K562 (cell line): ENCODE results near the gene TMEM176A. TPM values are rescaled to one million over a fixed set of nuclear protein-coding genes. Genes with fewer than 3 reads are reported as not detected.

ENCODE experiments used
- ATAC-seq: fragments of 200-7000 bp; cut with Tn5 transposase; 3 replicates; pipeline ENCODE4 v1.9.1; 2020; ENCODE audit warnings: moderate library complexity
- BruUV-seq: library from RNA; stranded (reverse); fragments of 400-500 nt; replicated peaks from 2 replicates; lab custom pipeline; 2021; lab: Mats Ljungman, UMichigan
- CTCF ChIA-PET: fragments of 300-600 bp; formaldehyde crosslinking; extraction: SDS; loops from one replicate; lab custom pipeline; 2021; ENCODE audit warnings: low intra/inter-chr PET ratio; lab: Yijun Ruan, JAX
- POLR2A ChIA-PET: fragments of 300-600, 350-650 bp; sonication (Branson Sonifier 250); formaldehyde crosslinking; extraction: SDS; loops from one replicate; lab custom pipeline; 2021; ENCODE audit warnings: antibody characterized with exemption, inconsistent platforms; lab: Yijun Ruan, JAX
- DNase-seq, 4 experiments: peaks; one replicate each; pipeline versions ENCODE4 v3.0.0 to v3.0.0-alpha.2; 2011 to 2018; ENCODE audit warnings: low spot score in 3 of 4, mixed read lengths in 3 of 4; ENCODE audit errors: extremely low read depth in 1 of 4
- FAIRE-seq: peaks from 2 replicates; lab custom pipeline; 2011; peaks lifted over from hg19 to GRCh38; lab: Jason Lieb, UNC
- H2AFZ ChIP-seq: 2 replicates; pipeline ENCODE4 v1.6.0; 2011; ENCODE audit warnings: low read depth, low read length, control low read depth, inconsistent platforms
- H3K27ac ChIP-seq: fragments of 200-600 bp; 3 replicates; pipeline ENCODE4 v1.8.0; 2011; ENCODE audit warnings: low read depth, mild to moderate bottlenecking, control low read depth, inconsistent platforms, low read length, moderate library complexity, mixed read lengths; ENCODE audit errors: extremely low read depth
- H3K27me3 ChIP-seq, 2 experiments: fragments of 300-600 bp in 1 of 2; 2 replicates in 1 of 2; 3 replicates in 1 of 2; pipeline versions ENCODE4 v1.6.0 to v1.8.0; 2011; ENCODE audit warnings: inconsistent platforms in 2 of 2, low read length in 2 of 2, mild to moderate bottlenecking in 1 of 2, mixed read lengths in 1 of 2, moderate library complexity in 1 of 2; ENCODE audit not compliant: control insufficient read depth in 2 of 2, insufficient read depth in 2 of 2
- H3K36me3 ChIP-seq: fragments of 300-600 bp; 3 replicates; pipeline ENCODE4 v1.8.0; 2011; ENCODE audit warnings: mild to moderate bottlenecking, low read length, inconsistent platforms; ENCODE audit not compliant: control insufficient read depth, insufficient read depth
- H3K4me1 ChIP-seq, 2 experiments: fragments of 200-600 bp in 1 of 2; replicated peaks in 1 of 2; 2 replicates in 1 of 2; 3 replicates in 1 of 2; pipeline versions ENCODE4 v1.5.1 to v1.8.0; 2011; ENCODE audit warnings: inconsistent platforms in 2 of 2, low read length in 2 of 2, mild to moderate bottlenecking in 1 of 2, mixed read lengths in 1 of 2, moderate library complexity in 1 of 2; ENCODE audit not compliant: control insufficient read depth in 2 of 2, insufficient read depth in 2 of 2
- H3K4me2 ChIP-seq: 2 replicates; pipeline ENCODE4 v1.6.1; 2011; ENCODE audit warnings: low read length, control low read depth, inconsistent platforms, mixed read lengths; ENCODE audit not compliant: insufficient read depth
- H3K4me3 ChIP-seq: fragments of 200-600 bp; sonication (generic), shearing (Covaris generic); 2 replicates; pipeline ENCODE4 v1.5.1; 2016; ENCODE audit warnings: control low read depth, inconsistent platforms
- H3K79me2 ChIP-seq: fragments of 200-600 bp; 3 replicates; pipeline ENCODE4 v1.8.0; 2011; ENCODE audit warnings: low read length, inconsistent platforms; ENCODE audit not compliant: control insufficient read depth, insufficient read depth
- H3K9ac ChIP-seq, 2 experiments: 2 replicates each; pipeline versions ENCODE4 v1.6.0 to v1.6.1; 2011; ENCODE audit warnings: low read depth in 2 of 2, low read length in 2 of 2, control low read depth in 1 of 2, inconsistent platforms in 1 of 2, mild to moderate bottlenecking in 1 of 2, mixed read lengths in 1 of 2; ENCODE audit not compliant: insufficient read depth in 1 of 2
- H3K9me1 ChIP-seq: one replicate; pipeline ENCODE4 v1.6.0; 2011; ENCODE audit warnings: inconsistent platforms, mild to moderate bottlenecking, low read length, moderate library complexity; ENCODE audit not compliant: control insufficient read depth, insufficient read depth
- H3K9me3 ChIP-seq: replicated peaks from 2 replicates; pipeline ENCODE4 v1.5.1; 2011; ENCODE audit warnings: low read depth, low read length, inconsistent platforms; ENCODE audit not compliant: control insufficient read depth, insufficient read depth
- H4K20me1 ChIP-seq: replicated peaks from 2 replicates; pipeline ENCODE4 v1.6.1; 2011; ENCODE audit warnings: low read length, inconsistent platforms, mixed read lengths; ENCODE audit not compliant: control insufficient read depth, insufficient read depth
- EP300 ChIP-seq: IDR thresholded peaks from 2 replicates; pipeline ENCODE4 v1.6.1; 2012; ENCODE audit warnings: low read length, improper control_type of control experiment
- EP400 ChIP-seq: fragments of 450-650 bp; IDR thresholded peaks from 2 replicates; pipeline ENCODE4 v1.6.1; 2017; ENCODE audit warnings: antibody characterized with exemption, mild to moderate bottlenecking, moderate library complexity
- ESRRA ChIP-seq: fragments of 450-650 bp; IDR thresholded peaks from 2 replicates; pipeline ENCODE4 v1.6.1; 2014; ENCODE audit warnings: low read depth, mild to moderate bottlenecking, moderate library complexity, borderline replicate concordance
- FUS ChIP-seq: fragments of 200-400 bp; formaldehyde crosslinking; optimal IDR thresholded peaks from 2 replicates; pipeline ENCODE3; 2017; ENCODE audit warnings: low read depth, low read length
- SIX5 ChIP-seq, 2 experiments: IDR thresholded peaks; 2 replicates each; pipeline ENCODE4 v1.6.1; 2011; ENCODE audit warnings: low read length in 2 of 2, borderline replicate concordance in 1 of 2, low read depth in 1 of 2, mild to moderate bottlenecking in 1 of 2, moderate library complexity in 1 of 2; ENCODE audit not compliant: insufficient read depth in 1 of 2
- WGBS: fragments of 100-300 bp; shearing (Covaris generic); methylation state at CpG from one replicate; pipeline ENCODE4 v1.1.6; 2016; ENCODE audit warnings: low coverage, mixed read lengths; ENCODE audit not compliant: insufficient coverage; ENCODE audit errors: missing lambda C conversion rate; 5-methylcytosine and 5-hydroxymethylcytosine counted together
- in situ Hi-C: fragments of 300-500 bp; cut with MboI; formaldehyde crosslinking; loops from 4 replicates; pipeline ENCODE4 v1.15.0; 2018; ENCODE audit warnings: inconsistent platforms, mixed read lengths
- intact Hi-C: fragments of 100-400 bp; cut with micrococcal nuclease; formaldehyde crosslinking; loops from 2 replicates; pipeline ENCODE4 v1.14.2; 2022
- polyA plus RNA-seq, 8 experiments: library from polyadenylated mRNA; depleted of rRNA in 4 of 8; stranded (reverse) in 5 of 8; unstranded in 3 of 8; fragments of >200 nt; fragmentation: Nextera tagmentation in 2 of 8; fragmentation: Illumina TruSeq in 1 of 8; extraction: Ambion mirVana in 2 of 8; extraction: Trizol in 1 of 8; gene quantifications; 2 replicates each; pipeline versions ENCODE4 v1.2.1 to v1.2.3, GENCODE V29; 2011 to 2014; ENCODE audit warnings: inconsistent platforms in 1 of 8, missing spikeins in 1 of 8
- total RNA-seq, 7 experiments: library from RNA; depleted of rRNA in 6 of 7; stranded (reverse); fragments of >200 nt in 6 of 7; fragmentation: Illumina TruSeq in 2 of 7; extraction: Trizol in 2 of 7; gene quantifications; 2 replicates each; pipeline versions ENCODE4 v1.2.1 to v1.2.3, GENCODE V29; 2011 to 2021; ENCODE audit warnings: low replicate concordance in 1 of 7
- TF ChIP-seq, protein P1 (sequence below): fragments of 450-650 bp; IDR thresholded peaks from 2 replicates; pipeline ENCODE4 v1.7.1; 2018; ENCODE audit warnings: mild to moderate bottlenecking, low read depth; ENCODE audit not compliant: partially characterized antibody
- TF ChIP-seq, protein P2 (sequence below): sonication (generic); formaldehyde crosslinking; IDR thresholded peaks from 2 replicates; pipeline ENCODE4 v1.8.0; 2022; ENCODE audit warnings: missing genetic modification reagents, mild to moderate bottlenecking, moderate library complexity, borderline replicate concordance

Gene TMEM176A
- total and polyA plus RNA-seq, 9 of the 15 experiments (the other 6 are each of a cell fraction or from before 2014, with no cell fraction given), result 0.31 TPM; not detected in 8

DNA sequence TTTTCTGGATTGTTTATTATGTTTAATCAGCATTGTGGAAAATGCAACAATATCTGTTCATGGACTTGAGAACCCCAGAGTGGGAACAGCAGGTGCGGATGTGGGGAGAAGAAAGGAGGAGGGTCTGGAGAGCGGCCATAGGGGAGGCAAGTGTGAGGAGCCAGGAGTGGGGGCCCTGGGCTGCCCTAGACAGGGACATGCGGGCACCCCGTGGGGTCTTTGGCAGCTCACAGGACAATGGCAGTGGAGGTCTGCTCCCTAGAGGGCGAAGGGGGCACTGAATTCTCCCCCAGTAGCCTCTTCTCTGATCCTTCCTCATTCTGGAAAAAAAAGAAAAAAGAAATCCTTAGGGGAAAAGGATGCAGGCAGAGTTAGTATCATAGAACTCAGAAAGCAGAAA lies 9.3 kb upstream of the TMEM176A start (continued):
- TF ChIP-seq EP300, result no peak
- TF ChIP-seq EP400, result no peak
- TF ChIP-seq, protein P1, sequence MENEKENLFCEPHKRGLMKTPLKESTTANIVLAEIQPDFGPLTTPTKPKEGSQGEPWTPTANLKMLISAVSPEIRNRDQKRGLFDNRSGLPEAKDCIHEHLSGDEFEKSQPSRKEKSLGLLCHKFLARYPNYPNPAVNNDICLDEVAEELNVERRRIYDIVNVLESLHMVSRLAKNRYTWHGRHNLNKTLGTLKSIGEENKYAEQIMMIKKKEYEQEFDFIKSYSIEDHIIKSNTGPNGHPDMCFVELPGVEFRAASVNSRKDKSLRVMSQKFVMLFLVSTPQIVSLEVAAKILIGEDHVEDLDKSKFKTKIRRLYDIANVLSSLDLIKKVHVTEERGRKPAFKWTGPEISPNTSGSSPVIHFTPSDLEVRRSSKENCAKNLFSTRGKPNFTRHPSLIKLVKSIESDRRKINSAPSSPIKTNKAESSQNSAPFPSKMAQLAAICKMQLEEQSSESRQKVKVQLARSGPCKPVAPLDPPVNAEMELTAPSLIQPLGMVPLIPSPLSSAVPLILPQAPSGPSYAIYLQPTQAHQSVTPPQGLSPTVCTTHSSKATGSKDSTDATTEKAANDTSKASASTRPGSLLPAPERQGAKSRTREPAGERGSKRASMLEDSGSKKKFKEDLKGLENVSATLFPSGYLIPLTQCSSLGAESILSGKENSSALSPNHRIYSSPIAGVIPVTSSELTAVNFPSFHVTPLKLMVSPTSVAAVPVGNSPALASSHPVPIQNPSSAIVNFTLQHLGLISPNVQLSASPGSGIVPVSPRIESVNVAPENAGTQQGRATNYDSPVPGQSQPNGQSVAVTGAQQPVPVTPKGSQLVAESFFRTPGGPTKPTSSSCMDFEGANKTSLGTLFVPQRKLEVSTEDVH, result no peak
- TF ChIP-seq FUS, result no peak

DNA sequence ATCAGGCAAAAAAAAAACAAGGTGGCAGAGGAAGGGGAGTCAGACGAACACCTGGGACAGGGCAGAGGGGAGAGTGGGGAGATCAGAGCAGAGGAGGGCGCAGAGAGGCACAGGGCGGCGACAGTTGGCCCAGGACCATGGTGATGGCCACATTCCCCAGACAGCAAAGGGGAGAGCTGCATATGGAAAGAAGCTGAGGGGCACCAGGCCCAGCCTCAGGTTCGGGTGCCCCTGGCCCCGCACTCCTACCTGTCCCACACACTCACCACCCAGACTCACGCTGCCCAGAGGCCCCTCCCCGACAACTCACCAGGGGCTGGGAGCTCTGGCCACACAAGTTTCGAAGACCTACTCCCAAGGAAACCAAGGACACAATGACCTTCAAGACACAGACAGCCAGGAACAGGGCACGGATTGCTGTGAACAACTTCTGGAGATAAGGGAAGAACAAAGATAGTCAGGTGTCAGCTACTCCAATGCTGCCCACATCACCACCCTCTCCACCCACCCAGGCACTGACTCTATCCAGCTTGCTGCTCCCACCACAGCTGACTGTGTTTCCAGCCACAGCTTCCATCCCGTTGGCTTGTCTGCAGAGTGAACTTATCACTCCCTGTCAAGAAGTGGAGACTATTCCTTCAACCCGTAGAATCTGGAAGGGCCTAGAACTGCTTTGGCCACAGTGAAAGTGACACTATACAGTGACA lies 8.7 kb upstream of the TMEM176A start:
- 2% methylated on average over 12 of the region's 12 CpGs for WGBS
- no peak overlapping the region for H3K4me2 ChIP-seq
- ATAC-seq (no peak), DNase-seq (peak in 1 of 4 experiments; percentile 8)
- POLR2A ChIA-PET, result interaction anchor here (0.6 to 1.0 kb wide), 3 partner anchors 10 to 173 kb away, joined by 3 read pairs; no protein-coding TSS in a partner anchor
- TF ChIP-seq, protein P2, sequence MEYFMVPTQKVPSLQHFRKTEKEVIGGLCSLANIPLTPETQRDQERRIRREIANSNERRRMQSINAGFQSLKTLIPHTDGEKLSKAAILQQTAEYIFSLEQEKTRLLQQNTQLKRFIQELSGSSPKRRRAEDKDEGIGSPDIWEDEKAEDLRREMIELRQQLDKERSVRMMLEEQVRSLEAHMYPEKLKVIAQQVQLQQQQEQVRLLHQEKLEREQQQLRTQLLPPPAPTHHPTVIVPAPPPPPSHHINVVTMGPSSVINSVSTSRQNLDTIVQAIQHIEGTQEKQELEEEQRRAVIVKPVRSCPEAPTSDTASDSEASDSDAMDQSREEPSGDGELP, result no peak
- TF ChIP-seq SIX5 (IDR thresholded peaks at IDR 0.05; ENCODE audit: borderline replicate concordance in 1 of 2, insufficient read depth in 1 of 2, low read depth in 1 of 2, low read length in 2 of 2) (0 out of 4 replicates have a peak, but pooled peaks of 1 of the 2 experiments have one; percentile 7), ESRRA (peak; percentile 68)
- TF ChIP-seq, all 486 proteins: peak for 2
- Histone ChIP-seq H3K4me3 (no peak overlapping the region), H4K20me1 (peaks cover 8% of the 10 kb centered on the region; the same call in 1 of the 2 replicates), H3K27ac (no peak overlapping the region), H3K4me1 (peaks cover 10% of the 10 kb centered on the region in 2 experiments; a peak in 4 of 5 replicates), H3K27me3 (peaks cover 49 to 83% of the 10 kb centered on the region in 2 experiments; a peak in 4 of 5 replicates), H3K36me3 (no peaks in the 10 kb centered on the region), H2AFZ (no peak overlapping the region), H3K79me2 (no peaks in the 10 kb centered on the region), H3K9me1 (no peaks in the 10 kb centered on the region), H3K9ac (no peak overlapping the region), H3K9me3 (no peaks in the 10 kb centered on the region)
- FAIRE-seq, result no peak
- in situ Hi-C loops, result no loop called here
- intact Hi-C loops, result no loop called here
- CTCF ChIA-PET, result no interaction called here
- BruUV-seq, result no TSS peak
